ENCODE measurements around the gene EPO.

EPO gene

DNA sequence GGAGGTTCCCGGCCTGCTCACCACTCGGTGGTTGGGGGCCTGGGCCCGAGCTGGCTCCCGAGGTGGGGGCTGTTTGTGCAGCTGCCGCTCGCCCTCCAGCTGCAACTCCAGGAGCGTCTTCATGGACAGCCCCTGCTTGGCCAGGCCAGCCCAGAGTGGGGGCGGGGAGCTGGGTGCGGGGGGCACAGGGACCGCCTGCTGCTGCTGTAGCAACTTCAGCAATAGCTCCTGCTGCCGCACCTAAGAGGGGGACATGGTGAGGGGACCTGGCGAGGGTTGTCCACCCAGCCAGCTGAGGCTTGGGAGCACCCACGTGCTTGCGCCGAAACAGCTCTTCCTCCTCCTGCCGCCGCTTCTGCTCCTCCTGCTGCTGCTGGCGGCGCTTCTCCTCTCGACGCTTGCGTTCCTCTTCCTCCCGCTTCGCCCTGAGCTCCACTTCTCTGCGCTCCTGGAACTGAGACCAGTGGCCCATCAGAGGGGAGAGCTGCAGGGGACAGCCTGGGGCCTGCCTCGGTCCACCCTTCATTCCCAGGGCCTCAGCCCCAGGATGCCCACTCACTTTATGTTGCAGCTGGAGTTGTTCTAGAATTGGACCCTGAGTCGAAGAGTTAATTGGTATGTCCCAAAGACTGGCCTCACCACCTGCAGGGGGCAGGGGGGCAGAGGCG is 37.1 kb upstream of the EPO start:
- H3K4me3 ChIP-seq (ENCODE audit: low read depth, low read length) = no peak overlapping the region
- POLR2A ChIA-PET = interaction anchor here (0.6 to 2.0 kb wide), 5 partner anchors 9 to 97 kb away, joined by 3 to 5 read pairs (median 3); partner anchors contain the start of genes FBXO24, LRCH4 and POP7
- CTCF ChIA-PET = interaction anchor here (0.5 to 9.0 kb wide), 8 partner anchors 8 to 248 kb away, joined by 3 to 180 read pairs (median 3); partner anchors contain the start of gene GIGYF1
- TF ChIP-seq, protein P1, sequence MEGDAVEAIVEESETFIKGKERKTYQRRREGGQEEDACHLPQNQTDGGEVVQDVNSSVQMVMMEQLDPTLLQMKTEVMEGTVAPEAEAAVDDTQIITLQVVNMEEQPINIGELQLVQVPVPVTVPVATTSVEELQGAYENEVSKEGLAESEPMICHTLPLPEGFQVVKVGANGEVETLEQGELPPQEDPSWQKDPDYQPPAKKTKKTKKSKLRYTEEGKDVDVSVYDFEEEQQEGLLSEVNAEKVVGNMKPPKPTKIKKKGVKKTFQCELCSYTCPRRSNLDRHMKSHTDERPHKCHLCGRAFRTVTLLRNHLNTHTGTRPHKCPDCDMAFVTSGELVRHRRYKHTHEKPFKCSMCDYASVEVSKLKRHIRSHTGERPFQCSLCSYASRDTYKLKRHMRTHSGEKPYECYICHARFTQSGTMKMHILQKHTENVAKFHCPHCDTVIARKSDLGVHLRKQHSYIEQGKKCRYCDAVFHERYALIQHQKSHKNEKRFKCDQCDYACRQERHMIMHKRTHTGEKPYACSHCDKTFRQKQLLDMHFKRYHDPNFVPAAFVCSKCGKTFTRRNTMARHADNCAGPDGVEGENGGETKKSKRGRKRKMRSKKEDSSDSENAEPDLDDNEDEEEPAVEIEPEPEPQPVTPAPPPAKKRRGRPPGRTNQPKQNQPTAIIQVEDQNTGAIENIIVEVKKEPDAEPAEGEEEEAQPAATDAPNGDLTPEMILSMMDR (IDR thresholded peaks at IDR 0.05; ENCODE audit: insufficient read depth, low read length, missing control alignments) = no peak
- no peak for DNase-seq (ENCODE audit: low read depth, low spot score)

DNA sequence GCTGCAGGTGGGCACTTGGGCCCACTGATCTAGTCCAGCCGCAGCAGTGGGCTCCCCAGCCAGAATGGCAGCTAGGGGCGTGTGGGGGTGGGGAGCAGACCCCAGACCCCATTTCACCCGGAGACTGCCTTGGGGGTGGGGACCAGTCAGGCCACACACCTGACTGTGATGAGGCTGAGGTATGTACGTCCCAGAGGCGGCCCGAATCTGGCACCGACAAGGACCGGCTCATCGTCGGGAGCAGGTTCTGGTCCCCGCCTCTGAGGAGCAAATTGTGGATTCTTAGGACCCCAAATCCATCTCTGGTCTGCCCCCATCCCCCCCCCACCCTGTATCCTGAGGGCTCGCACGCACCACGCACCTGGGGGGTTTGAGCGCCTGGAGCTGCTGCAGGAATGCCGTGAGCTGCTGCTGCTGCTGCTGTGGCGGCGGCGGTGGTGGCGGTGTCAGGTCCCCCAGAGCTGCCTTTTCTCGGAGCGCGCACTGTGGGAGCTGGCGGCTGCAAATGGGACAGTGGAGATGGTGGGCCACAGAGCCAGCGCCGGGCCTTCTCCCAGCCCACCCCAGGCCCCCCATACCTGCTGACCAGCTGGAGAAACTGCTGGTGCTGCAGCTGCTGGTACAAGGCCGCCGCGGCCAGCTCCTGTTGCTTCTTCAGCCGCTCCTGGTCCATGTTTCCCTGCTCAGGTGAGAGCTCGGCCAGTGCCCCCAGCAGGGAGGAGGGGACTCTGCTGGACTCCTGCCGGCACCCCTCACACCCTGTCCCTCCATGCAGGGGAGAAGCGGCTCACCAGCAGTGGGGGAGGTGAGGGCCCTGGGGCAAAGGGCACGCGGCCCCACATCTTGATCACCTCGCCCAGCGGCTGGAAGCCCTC is 36.4 kb upstream of the EPO start:
- no peak overlapping the region for H3K4me3 ChIP-seq (ENCODE audit: low read depth, low read length)
- CTCF ChIA-PET = interaction anchor here (0.8 to 9.0 kb wide), 5 partner anchors 7 to 219 kb away, joined by 3 to 180 read pairs (median 3); partner anchors contain the start of gene GIGYF1
- TF ChIP-seq, protein P1 (IDR thresholded peaks at IDR 0.05; ENCODE audit: insufficient read depth, low read length, missing control alignments) = no peak
- no peak for DNase-seq (ENCODE audit: low read depth, low spot score)
- POLR2A ChIA-PET = interaction anchor here (1.2 to 2.0 kb wide), 4 partner anchors 9 to 97 kb away, joined by 3 to 7 read pairs (median 4); partner anchors contain the start of genes FBXO24 and LRCH4

DNA sequence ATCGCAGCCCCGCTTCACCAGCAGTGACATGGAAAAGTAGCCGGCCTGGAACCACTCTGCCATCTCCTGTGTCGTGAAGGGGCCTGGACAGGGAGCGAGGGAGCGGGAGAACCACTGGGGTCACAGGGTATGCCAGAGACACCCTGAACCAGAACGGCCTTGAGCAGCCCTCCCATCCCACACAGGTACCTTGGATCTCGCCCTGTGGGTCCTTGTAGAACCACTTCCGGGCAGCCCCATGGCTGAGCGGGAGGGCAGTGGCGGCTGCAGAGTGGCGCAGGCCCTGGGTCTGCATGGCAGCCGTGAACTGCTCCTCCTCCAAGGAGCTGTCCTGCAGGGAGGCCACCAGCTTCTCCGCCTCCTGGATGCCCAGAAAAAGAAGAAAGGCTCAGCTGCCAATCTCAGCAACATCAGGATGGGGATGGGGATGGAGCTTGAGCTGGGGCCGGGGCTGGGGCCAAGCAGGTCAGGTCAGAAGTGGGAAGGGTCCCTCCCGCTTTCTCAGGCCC is 35.7 kb upstream of the EPO start:
- ChIA-PET POLR2A (interaction anchor here (0.8 to 1.8 kb wide), 2 partner anchors 8 to 143 kb away, joined by 4 to 7 read pairs; partner anchors contain the start of gene EPHB4), CTCF (interaction anchor here (0.9 to 9.0 kb wide), 3 partner anchors 7 to 168 kb away, joined by 3 to 180 read pairs (median 4); partner anchors contain the start of genes GIGYF1, POP7 and SLC12A9)
- DNase-seq (ENCODE audit: low read depth, low spot score) = no peak
- TF ChIP-seq, protein P1 (IDR thresholded peaks at IDR 0.05; ENCODE audit: insufficient read depth, low read length, missing control alignments) = no peak
- H3K4me3 ChIP-seq (ENCODE audit: low read depth, low read length) = no peak overlapping the region

DNA sequence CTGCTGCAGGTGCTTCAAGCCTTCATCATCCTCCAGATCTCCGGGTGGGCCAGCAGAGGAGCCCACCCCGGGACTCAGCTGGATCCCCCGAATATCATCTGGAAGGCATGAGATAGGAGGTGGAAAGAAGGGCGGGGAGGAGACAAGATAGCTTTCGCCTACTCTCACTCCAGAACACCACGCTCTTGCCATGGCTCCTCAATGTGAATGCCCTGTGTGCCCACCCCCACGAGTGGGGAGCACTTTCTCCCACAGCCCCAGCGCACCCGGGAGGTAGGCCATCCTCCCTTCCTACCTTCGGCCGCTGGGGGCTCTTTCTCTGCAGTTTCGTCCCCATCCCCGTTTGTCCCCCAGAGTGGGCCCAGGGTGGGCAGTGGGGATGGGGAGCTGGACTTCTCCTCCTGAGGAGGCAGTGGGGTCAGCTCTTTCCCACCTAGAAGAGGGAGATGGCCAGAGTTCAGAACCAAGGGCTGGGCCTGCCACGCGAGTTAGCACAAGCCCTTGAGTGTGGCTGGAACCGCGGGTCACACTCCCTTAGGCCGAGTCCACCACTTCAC is 35.1 kb upstream of the EPO start:
- ChIA-PET CTCF (interaction anchor here (0.9 to 1.0 kb wide), 2 partner anchors 21 to 167 kb away, joined by 3 to 4 read pairs; partner anchors contain the start of genes POP7 and SLC12A9), POLR2A (interaction anchor here (0.8 to 1.8 kb wide), 2 partner anchors 8 to 142 kb away, joined by 4 to 7 read pairs; partner anchors contain the start of gene EPHB4)
- DNase-seq (ENCODE audit: low read depth, low spot score) = no peak

DNA sequence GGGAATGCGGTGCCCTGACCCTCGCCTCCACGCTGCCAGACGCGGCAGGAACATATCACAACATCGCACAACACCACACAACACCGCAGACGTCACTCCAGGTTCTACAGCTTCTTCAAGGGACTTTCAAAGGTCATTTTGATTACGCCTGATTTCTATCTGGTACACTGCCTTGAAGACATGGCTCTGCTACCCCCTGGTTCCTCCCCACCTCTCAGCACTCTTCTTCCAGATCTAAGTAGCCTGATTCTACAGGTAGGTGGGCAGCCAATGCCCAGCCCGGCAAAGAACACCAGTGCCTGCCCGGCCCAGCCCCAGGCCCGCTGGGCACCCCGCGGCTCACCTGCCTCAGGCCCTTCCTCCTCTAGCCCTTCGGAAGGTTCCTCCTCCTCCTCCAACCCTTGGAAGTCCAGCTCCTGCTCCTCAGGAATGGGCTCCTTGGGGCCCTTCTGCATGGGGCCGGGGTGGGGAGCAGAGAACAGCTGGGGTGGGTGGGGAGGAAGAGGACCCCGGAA is 34.6 kb upstream of the EPO start:
- DNase-seq (ENCODE audit: low read depth, low spot score) = no peak
- ChIA-PET POLR2A (interaction anchor here (0.8 to 1.8 kb wide), 2 partner anchors 7 to 142 kb away, joined by 4 to 7 read pairs; partner anchors contain the start of gene EPHB4), CTCF (interaction anchor here (1.0 to 7.9 kb wide), 2 partner anchors 20 to 166 kb away, joined by 3 to 76 read pairs; partner anchors contain the start of genes POP7 and SLC12A9)
- no peak overlapping the region for H3K4me3 ChIP-seq (ENCODE audit: low read depth, low read length)
- TF ChIP-seq, protein P1 (IDR thresholded peaks at IDR 0.05; ENCODE audit: insufficient read depth, low read length, missing control alignments) = no peak

More for the DNA sequence above, 35.1 kb upstream of the EPO start:
- TF ChIP-seq, protein P1 (IDR thresholded peaks at IDR 0.05; ENCODE audit: insufficient read depth, low read length, missing control alignments) = no peak
- H3K4me3 ChIP-seq (ENCODE audit: low read depth, low read length) = no peak overlapping the region
